Osteoblast (primary cell): ENCODE measurements around the gene FKRP. TPM values are rescaled to one million over a fixed set of nuclear protein-coding genes. Genes with fewer than 3 reads are reported as not detected.
A peak's percentile ranks its signal among the peaks of the same experiment; 100 is the strongest.

Source experiments
- DNase-seq: peaks from one replicate; pipeline ENCODE4 v3.0.0; 2011; ENCODE audit warnings: low spot score, mixed read lengths; ENCODE audit not compliant: insufficient read length; ENCODE audit errors: missing footprints
- H2AFZ ChIP-seq: 2 replicates; pipeline ENCODE4 v1.6.0; 2011; ENCODE audit warnings: mild to moderate bottlenecking, low read length
- H3K27ac ChIP-seq: 2 replicates; pipeline ENCODE4 v1.5.1; 2011; ENCODE audit warnings: mild to moderate bottlenecking, low read depth, low read length, moderate library complexity
- H3K27me3 ChIP-seq: 2 replicates; pipeline ENCODE4 v1.6.0; 2012; ENCODE audit warnings: mild to moderate bottlenecking, control low read depth, inconsistent platforms, low read length, moderate library complexity; ENCODE audit not compliant: insufficient read depth
- H3K36me3 ChIP-seq: 2 replicates; pipeline ENCODE4 v1.5.1; 2011; ENCODE audit warnings: mild to moderate bottlenecking, low read length, control low read depth, moderate library complexity; ENCODE audit not compliant: insufficient read depth
- H3K4me1 ChIP-seq: 2 replicates; pipeline ENCODE4 v1.5.1; 2011; ENCODE audit warnings: mild to moderate bottlenecking, low read length, control low read depth, moderate library complexity; ENCODE audit not compliant: insufficient read depth
- H3K4me2 ChIP-seq: 2 replicates; pipeline ENCODE4 v1.6.0; 2011; ENCODE audit warnings: mild to moderate bottlenecking, low read length; ENCODE audit not compliant: insufficient read depth
- H3K4me3 ChIP-seq: fragments of 200-600 bp; sonication (generic); 3 replicates; pipeline ENCODE4 v1.5.1; 2012; ENCODE audit warnings: mild to moderate bottlenecking, low read length, inconsistent platforms; ENCODE audit not compliant: insufficient read depth
- H3K79me2 ChIP-seq: 2 replicates; pipeline ENCODE4 v1.6.0; 2012; ENCODE audit warnings: mild to moderate bottlenecking, low read length, control low read depth, inconsistent platforms; ENCODE audit not compliant: insufficient read depth
- H3K9me3 ChIP-seq: 2 replicates; pipeline ENCODE4 v1.5.1; 2011; ENCODE audit warnings: low read depth, low read length, control low read depth
- H4K20me1 ChIP-seq: 2 replicates; pipeline ENCODE4 v1.6.0; 2012; ENCODE audit warnings: mild to moderate bottlenecking, low read length, control low read depth; ENCODE audit not compliant: insufficient read depth
- CTCF ChIP-seq: IDR thresholded peaks from 2 replicates; pipeline ENCODE4 v1.5.1; 2011; ENCODE audit warnings: mild to moderate bottlenecking, low read depth, low read length, moderate library complexity; ENCODE audit errors: extremely low read depth
- total RNA-seq: library from RNA; depleted of rRNA; stranded (reverse); fragments of >200 nt; gene quantifications from 2 replicates; pipeline ENCODE4 v1.2.3, GENCODE V29; 2012

The FKRP gene
- total RNA-seq, 1 donor: 18.5 TPM

GRCh38 chr19:46732966-46733689, 12.7 kb upstream of the FKRP start:
- Histone ChIP-seq H3K27me3 (no peaks in the 10 kb centered on the region), H3K27ac (peak overlapping the region; percentile 10), H3K4me3 (no peak overlapping the region), H3K4me1 (peaks cover 32% of the 10 kb centered on the region), H3K36me3 (peaks cover 63% of the 10 kb centered on the region), H3K79me2 (peaks cover 79% of the 10 kb centered on the region), H2AFZ (no peak overlapping the region), H3K4me2 (no peak overlapping the region), H3K9me3 (no peaks in the 10 kb centered on the region), H4K20me1 (peaks cover 63% of the 10 kb centered on the region)
- no peak for TF ChIP-seq CTCF
- DNase-seq: peak; percentile 96

GRCh38 chr19:46733690-46734292, 12.1 kb upstream of the FKRP start:
- Histone ChIP-seq H3K79me2 (peaks cover 80% of the 10 kb centered on the region), H3K4me3 (no peak overlapping the region), H3K27me3 (no peaks in the 10 kb centered on the region), H3K4me2 (no peak overlapping the region), H3K27ac (peak overlapping the region; percentile 10), H3K9me3 (no peaks in the 10 kb centered on the region), H3K4me1 (peaks cover 32% of the 10 kb centered on the region), H4K20me1 (peaks cover 64% of the 10 kb centered on the region), H2AFZ (no peak overlapping the region), H3K36me3 (peaks cover 63% of the 10 kb centered on the region)
- no peak for TF ChIP-seq CTCF
- DNase-seq: no peak

- H3K4me2 ChIP-seq: no peak overlapping the region
- no peaks in the 10 kb centered on the region for H3K27me3 ChIP-seq
- no peak overlapping the region for H3K4me3 ChIP-seq
- no peak for DNase-seq
- peaks cover 20% of the 10 kb centered on the region for H3K4me1 ChIP-seq
- H3K36me3 ChIP-seq: peaks cover 47% of the 10 kb centered on the region
- no peaks in the 10 kb centered on the region for H3K9me3 ChIP-seq
- H3K27ac ChIP-seq: peak overlapping the region; percentile 1
- H4K20me1 ChIP-seq: peaks cover 62% of the 10 kb centered on the region
- peaks cover 83% of the 10 kb centered on the region for H3K79me2 ChIP-seq
- no peak overlapping the region for H2AFZ ChIP-seq
- TF ChIP-seq CTCF: no peak
Measured at GRCh38 chr19:46736531-46737297, 9.1 kb upstream of the FKRP start.

- H3K4me1 ChIP-seq: peaks cover 14% of the 10 kb centered on the region
- H4K20me1 ChIP-seq: peaks cover 62% of the 10 kb centered on the region
- H3K9me3 ChIP-seq: no peaks in the 10 kb centered on the region
- H3K4me2 ChIP-seq: no peak overlapping the region
- no peak for TF ChIP-seq CTCF
- H3K27me3 ChIP-seq: no peaks in the 10 kb centered on the region
- peaks cover 83% of the 10 kb centered on the region for H3K79me2 ChIP-seq
- no peak overlapping the region for H2AFZ ChIP-seq
- H3K27ac ChIP-seq: peak overlapping the region; percentile 1
- DNase-seq: no peak
- no peak overlapping the region for H3K4me3 ChIP-seq
- H3K36me3 ChIP-seq: peaks cover 53% of the 10 kb centered on the region
Measured at GRCh38 chr19:46737298-46737654, 8.6 kb upstream of the FKRP start.
